DMS79 (cell line): ENCODE results near the gene ANKRD11.
A peak's percentile ranks its signal among the peaks of the same experiment; 100 is the strongest.

ENCODE experiments used
- DNase-seq: peaks from one replicate; lab custom pipeline; 2025; lab: John Stamatoyannopoulos, UW

The ANKRD11 gene

GRCh38 chr16:89490439-89491237 lies at the start of gene ANKRD11:
TSS of gene ANKRD11 (minus strand) at chr16:89490561. CDS start at chr16:89317019, 173,542 bp downstream.
- DNase-seq: peak; percentile 88

- DNase-seq: no peak
These were observed 47.9 kb upstream of the ANKRD11 start for GRCh38 chr16:89538286-89538685.

GRCh38 chr16:89537549-89537925 lies 47.2 kb upstream of the ANKRD11 start:
- DNase-seq: no peak

- DNase-seq: no peak
These were observed 46.7 kb upstream of the ANKRD11 start for GRCh38 chr16:89536886-89537548.

- no peak for DNase-seq
These were observed 46.0 kb upstream of the ANKRD11 start for GRCh38 chr16:89536371-89536770.

GRCh38 chr16:89534252-89534756 lies 43.9 kb upstream of the ANKRD11 start:
- no peak for DNase-seq

- no peak for DNase-seq
These were observed 41.6 kb upstream of the ANKRD11 start for GRCh38 chr16:89531821-89532526.

- DNase-seq: no peak
These were observed 40.3 kb upstream of the ANKRD11 start for GRCh38 chr16:89530401-89531381.

- no peak for DNase-seq
These were observed 38.7 kb upstream of the ANKRD11 start for GRCh38 chr16:89529097-89529496.

GRCh38 chr16:89525146-89525913 lies 35.0 kb upstream of the ANKRD11 start:
- no peak for DNase-seq

GRCh38 chr16:89523680-89524344 lies 33.5 kb upstream of the ANKRD11 start:
- DNase-seq: no peak

- no peak for DNase-seq
These were observed 31.9 kb upstream of the ANKRD11 start for GRCh38 chr16:89522287-89522686.

- no peak for DNase-seq
These were observed 29.5 kb upstream of the ANKRD11 start for GRCh38 chr16:89519881-89520280.

GRCh38 chr16:89517128-89517527 lies 26.8 kb upstream of the ANKRD11 start:
- no peak for DNase-seq

- no peak for DNase-seq
These were observed 22.1 kb upstream of the ANKRD11 start for GRCh38 chr16:89512453-89512852.

- no peak for DNase-seq
These were observed 21.0 kb upstream of the ANKRD11 start for GRCh38 chr16:89511374-89511773.

- no peak for DNase-seq
These were observed 20.2 kb upstream of the ANKRD11 start for GRCh38 chr16:89510526-89510925.

- peak; percentile 35 for DNase-seq
These were observed 17.7 kb upstream of the ANKRD11 start, which contains the start of gene SPG7 for GRCh38 chr16:89507834-89508590. TSS of gene SPG7 (plus strand) at chr16:89508403. CDS start at chr16:89508418, 15 bp downstream.

GRCh38 chr16:89507214-89507833 lies 17.0 kb upstream of the ANKRD11 start:
- no peak for DNase-seq
